B cell (primary cell): Measurements from ENCODE around the gene PANK4. TPM values are rescaled to one million over a fixed set of nuclear protein-coding genes. Genes with fewer than 3 reads are reported as not detected.

Experiments
- ATAC-seq: fragments of 200-7000 bp; cut with Tn5 transposase; one replicate; pipeline ENCODE4 v1.10.0; 2021; ENCODE audit warnings: low read depth, mild to moderate bottlenecking, moderate number of reproducible peaks, moderate library complexity
- CTCF ChIA-PET: fragments of 350-600 bp; sonication (Branson Sonifier 250); formaldehyde crosslinking; loops from one replicate; lab custom pipeline; 2021; ENCODE audit warnings: antibody characterized with exemption, inconsistent platforms; lab: Charles Lee
- POLR2A ChIA-PET: fragments of 350-600 bp; sonication (Branson Sonifier 250); formaldehyde crosslinking; loops from one replicate; lab custom pipeline; 2021; ENCODE audit warnings: antibody characterized with exemption; lab: Charles Lee
- DNase-seq: peaks from one replicate; pipeline ENCODE4 v3.0.0; 2013
- H2AFZ ChIP-seq: 2 replicates; pipeline ENCODE4 v1.6.1; 2012; ENCODE audit warnings: mild to moderate bottlenecking, low read depth, low read length; ENCODE audit not compliant: insufficient read depth, poor library complexity, severe bottlenecking
- H3K27ac ChIP-seq, 2 donors: 1 replicate in 1 of 2; 2 replicates in 1 of 2; pipeline ENCODE4 v1.5.1; 2012 to 2013; ENCODE audit warnings: low read length in 2 of 2, mild to moderate bottlenecking in 2 of 2, moderate library complexity in 1 of 2
- H3K27me3 ChIP-seq, 4 experiments: fragments of 200-600 bp in 1 of 4; sonication (generic) in 1 of 4; replicated peaks in 1 of 4; 1 replicate in 2 of 4; 2 replicates in 2 of 4; pipeline versions ENCODE4 v1.6.1 to v1.7.0; 2013 to 2016; ENCODE audit warnings: low read length in 3 of 4, mild to moderate bottlenecking in 2 of 4, mixed read lengths in 1 of 4, moderate library complexity in 1 of 4; ENCODE audit not compliant: insufficient read depth in 4 of 4, control insufficient read depth in 3 of 4; ENCODE audit errors: control extremely low read depth in 1 of 4
- H3K36me3 ChIP-seq, 2 experiments: replicated peaks in 1 of 2; 1 replicate in 1 of 2; 2 replicates in 1 of 2; pipeline versions ENCODE4 v1.6.1 to v1.7.1; 2013; ENCODE audit warnings: low read length in 1 of 2; ENCODE audit not compliant: insufficient read depth in 2 of 2, control insufficient read depth in 1 of 2; ENCODE audit errors: control extremely low read depth in 1 of 2, extremely low read depth in 1 of 2
- H3K4me1 ChIP-seq, 2 donors: fragments of 200-600 bp in 1 of 2; sonication (generic) in 1 of 2; 1 replicate in 1 of 2; 2 replicates in 1 of 2; pipeline versions ENCODE4 v1.5.1 to v1.6.1; 2013 to 2017; ENCODE audit warnings: low read length in 2 of 2; ENCODE audit not compliant: control insufficient read depth in 2 of 2, insufficient read depth in 2 of 2
- H3K4me2 ChIP-seq: replicated peaks from 2 replicates; pipeline ENCODE3; 2012; ENCODE audit warnings: mild to moderate bottlenecking, low read depth, low read length; ENCODE audit not compliant: poor library complexity, severe bottlenecking
- H3K4me3 ChIP-seq, 5 experiments: fragments of 200-600 bp in 1 of 5; sonication (generic) in 1 of 5; 1 replicate in 3 of 5; 2 replicates in 2 of 5; pipeline versions ENCODE4 v1.5.1 to v1.7.0; 2011 to 2016; ENCODE audit warnings: low read length in 4 of 5, mild to moderate bottlenecking in 4 of 5, low read depth in 2 of 5, control low read depth in 1 of 5, moderate library complexity in 1 of 5; ENCODE audit not compliant: insufficient read depth in 1 of 5; ENCODE audit errors: control extremely low read depth in 1 of 5, extremely low read depth in 1 of 5
- H3K79me2 ChIP-seq: fragments of 200-600 bp; sonication (generic); one replicate; pipeline ENCODE4 v1.6.0; 2016; ENCODE audit warnings: low read length; ENCODE audit not compliant: control insufficient read depth, insufficient read depth
- H3K9ac ChIP-seq: fragments of 200-600 bp; sonication (generic); 2 replicates; pipeline ENCODE4 v1.6.1; 2017; ENCODE audit warnings: mild to moderate bottlenecking, low read length, moderate library complexity
- H3K9me3 ChIP-seq, 3 donors: one replicate each; pipeline versions ENCODE4 v1.6.1 to v1.7.1; 2013; ENCODE audit warnings: low read length in 2 of 3; ENCODE audit not compliant: control insufficient read depth in 2 of 3, insufficient read depth in 1 of 3; ENCODE audit errors: control extremely low read depth in 1 of 3
- H4K20me1 ChIP-seq: 2 replicates; pipeline ENCODE4 v1.6.0; 2012; ENCODE audit warnings: mild to moderate bottlenecking, low read length; ENCODE audit not compliant: insufficient read depth, control insufficient read depth, poor library complexity, severe bottlenecking
- H3K27ac Mint-ChIP-seq: one replicate; pipeline ENCODE4 v1.8.0; 2021; ENCODE audit warnings: mixed read lengths
- H3K27me3 Mint-ChIP-seq: one replicate; pipeline ENCODE4 v1.8.0; 2021; ENCODE audit warnings: mixed read lengths
- H3K4me1 Mint-ChIP-seq: one replicate; pipeline ENCODE4 v1.8.0; 2021; ENCODE audit warnings: mixed read lengths
- H3K4me3 Mint-ChIP-seq: one replicate; pipeline ENCODE4 v1.8.0; 2021; ENCODE audit warnings: mixed read lengths
- H3K9me3 Mint-ChIP-seq: one replicate; pipeline ENCODE4 v1.8.0; 2022; ENCODE audit warnings: mixed read lengths; ENCODE audit not compliant: insufficient read depth
- EZH2 ChIP-seq: IDR thresholded peaks from 2 replicates; pipeline ENCODE4 v1.6.1; 2012; ENCODE audit warnings: borderline replicate concordance, low read depth, mild to moderate bottlenecking, moderate library complexity, low read length; ENCODE audit not compliant: insufficient read depth, poor library complexity, severe bottlenecking
- WGBS: methylation state at CpG from one replicate; pipeline ENCODE4 v1.1.5; 2013; ENCODE audit warnings: missing lambda C conversion rate; ENCODE audit not compliant: insufficient coverage; 5-methylcytosine and 5-hydroxymethylcytosine counted together
- intact Hi-C: fragments of 100-400 bp; cut with micrococcal nuclease; formaldehyde crosslinking; loops from one replicate; pipeline ENCODE4 v1.10.0; 2022
- polyA plus RNA-seq: library from polyadenylated mRNA; depleted of rRNA; stranded (reverse); fragments of >200 nt; gene quantifications from 2 replicates; pipeline ENCODE4 v1.2.3, GENCODE V29; 2012
- total RNA-seq, 2 donors: library from RNA; stranded (reverse); fragments of 120-200 nt in 1 of 2; gene quantifications; 1 replicate in 1 of 2; 2 replicates in 1 of 2; pipeline versions ENCODE4 v1.2.3 to v1.2.4, GENCODE V29; 2013 to 2022
- TF ChIP-seq, protein P1 (sequence below): fragments of 200-600 bp; IDR thresholded peaks from one replicate; pipeline ENCODE4 v1.8.0; 2022; ENCODE audit warnings: antibody characterized with exemption, mild to moderate bottlenecking

PANK4 gene
- total and polyA plus RNA-seq, 2 donors (not counting 1 experiment from before 2014, with no cell fraction given): 38.0 to 80.5 TPM

DNA sequence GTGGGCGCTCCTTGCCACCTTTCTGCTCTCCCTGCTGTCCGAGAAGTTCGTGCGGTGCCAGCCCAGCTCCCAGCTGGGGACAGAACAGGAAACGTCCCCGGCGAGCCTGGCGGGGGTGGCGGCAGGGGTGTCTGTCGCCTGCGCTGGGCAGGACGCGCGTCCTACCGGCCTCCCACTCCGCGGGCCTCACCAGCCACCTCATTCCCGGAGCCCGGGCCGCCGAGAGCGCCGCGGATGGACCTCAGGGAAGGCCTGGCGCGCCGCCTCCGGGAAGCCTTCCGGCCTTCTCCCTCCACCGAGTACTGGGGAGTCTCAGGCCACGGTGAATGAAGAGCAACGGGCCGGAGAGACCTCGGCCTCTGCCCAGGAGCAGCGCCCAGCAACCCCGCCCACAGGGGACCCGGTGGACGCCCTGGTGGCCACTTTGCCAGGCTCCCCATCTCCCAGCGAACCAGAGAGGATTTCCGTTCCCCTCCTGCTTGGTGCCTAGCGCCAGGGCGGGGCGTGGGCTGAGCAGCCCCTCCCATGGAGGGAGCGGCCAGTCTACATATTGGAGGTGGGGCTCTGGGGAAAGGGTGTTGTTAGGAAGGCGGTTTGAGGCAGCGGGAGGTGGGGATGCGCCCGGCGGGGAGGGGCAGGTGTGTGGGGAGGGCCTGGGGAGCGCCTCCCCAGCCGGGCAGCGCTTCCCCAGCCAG is 20.3 kb upstream of the PANK4 start:
- peak overlapping the region; percentile 63 to 89 (median 75) for H3K4me3 ChIP-seq
- no peak for TF ChIP-seq EZH2
- TF ChIP-seq, protein P1, sequence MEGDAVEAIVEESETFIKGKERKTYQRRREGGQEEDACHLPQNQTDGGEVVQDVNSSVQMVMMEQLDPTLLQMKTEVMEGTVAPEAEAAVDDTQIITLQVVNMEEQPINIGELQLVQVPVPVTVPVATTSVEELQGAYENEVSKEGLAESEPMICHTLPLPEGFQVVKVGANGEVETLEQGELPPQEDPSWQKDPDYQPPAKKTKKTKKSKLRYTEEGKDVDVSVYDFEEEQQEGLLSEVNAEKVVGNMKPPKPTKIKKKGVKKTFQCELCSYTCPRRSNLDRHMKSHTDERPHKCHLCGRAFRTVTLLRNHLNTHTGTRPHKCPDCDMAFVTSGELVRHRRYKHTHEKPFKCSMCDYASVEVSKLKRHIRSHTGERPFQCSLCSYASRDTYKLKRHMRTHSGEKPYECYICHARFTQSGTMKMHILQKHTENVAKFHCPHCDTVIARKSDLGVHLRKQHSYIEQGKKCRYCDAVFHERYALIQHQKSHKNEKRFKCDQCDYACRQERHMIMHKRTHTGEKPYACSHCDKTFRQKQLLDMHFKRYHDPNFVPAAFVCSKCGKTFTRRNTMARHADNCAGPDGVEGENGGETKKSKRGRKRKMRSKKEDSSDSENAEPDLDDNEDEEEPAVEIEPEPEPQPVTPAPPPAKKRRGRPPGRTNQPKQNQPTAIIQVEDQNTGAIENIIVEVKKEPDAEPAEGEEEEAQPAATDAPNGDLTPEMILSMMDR: no peak

More for the DNA sequence above, 20.3 kb upstream of the PANK4 start:
- Histone ChIP-seq H3K4me2 (peak overlapping the region; percentile 82), H3K9me3 (no peaks in the 10 kb centered on the region), H3K79me2 (no peaks in the 10 kb centered on the region), H3K27ac (peak overlapping the region; percentile 99 to 100), H2AFZ (peak overlapping the region; percentile 1), H3K27me3 (peaks cover 0 to 10% (median 0%) of the 10 kb centered on the region in 4 experiments), H3K36me3 (no peaks in the 10 kb centered on the region), H3K9ac (peak overlapping the region; percentile 67), H3K4me1 (peaks cover 33 to 47% of the 10 kb centered on the region in 2 donors), H4K20me1 (peaks cover 7% of the 10 kb centered on the region)
- H3K27ac Mint-ChIP-seq: peak overlapping the region; percentile 98
- peaks cover 35% of the 10 kb centered on the region for H3K4me1 Mint-ChIP-seq
- ChIA-PET CTCF (interaction anchor here (0.9 to 4.9 kb wide), 20 partner anchors 8 to 354 kb away, joined by 3 to 55 read pairs (median 5); partner anchors contain the start of genes FAAP20, HES5, PANK4 and PEX10), POLR2A (interaction anchor here (0.5 to 6.1 kb wide), 21 partner anchors 9 to 352 kb away, joined by 3 to 88 read pairs (median 6); partner anchors contain the start of genes FAAP20, HES5, MORN1 and PANK4)
- WGBS: 1% methylated on average over 47 of the region's 52 CpGs
- H3K4me3 Mint-ChIP-seq: peak overlapping the region; percentile 92
- peak; percentile 89 for DNase-seq
- intact Hi-C loops: loop anchor here (1.0 to 5.0 kb wide), 4 partner anchors 49 to 414 kb away; partner anchors contain the start of genes FAAP20, MORN1 and RER1
- peak; percentile 32 for ATAC-seq
- no peaks in the 10 kb centered on the region for H3K9me3 Mint-ChIP-seq
- peaks cover 3% of the 10 kb centered on the region for H3K27me3 Mint-ChIP-seq
